Activated B cell treated with CpG ODN at 0.5 μM for 24 hours (primary cell): ENCODE data around the gene REV3L. TPM values are rescaled to one million over a fixed set of nuclear protein-coding genes. Genes with fewer than 3 reads are reported as not detected.

ENCODE experiments used
- ATAC-seq: fragments of 200-7000 bp; cut with Tn5 transposase; one replicate; pipeline ENCODE4 v1.10.0; 2021; ENCODE audit warnings: low read depth, mild to moderate bottlenecking, moderate library complexity
- CTCF ChIA-PET: fragments of 350-600 bp; sonication (Branson Sonifier 250); formaldehyde crosslinking; loops from one replicate; lab custom pipeline; 2021; ENCODE audit warnings: antibody characterized with exemption; lab: Charles Lee
- POLR2A ChIA-PET: fragments of 350-600 bp; sonication (Branson Sonifier 250); formaldehyde crosslinking; loops from one replicate; lab custom pipeline; 2021; ENCODE audit warnings: antibody characterized with exemption; lab: Charles Lee
- DNase-seq: peaks from one replicate; pipeline ENCODE4 v3.0.0; 2022
- H3K27ac Mint-ChIP-seq: one replicate; pipeline ENCODE4 v1.8.0; 2020; ENCODE audit warnings: mixed read lengths
- H3K27me3 Mint-ChIP-seq: one replicate; pipeline ENCODE4 v1.8.0; 2021; ENCODE audit warnings: mixed read lengths
- H3K36me3 Mint-ChIP-seq: one replicate; pipeline ENCODE4 v1.8.0; 2021; ENCODE audit warnings: low read depth, mixed read lengths
- H3K4me1 Mint-ChIP-seq: one replicate; pipeline ENCODE4 v1.8.0; 2021; ENCODE audit warnings: mixed read lengths
- H3K4me3 Mint-ChIP-seq: one replicate; pipeline ENCODE4 v1.8.0; 2020; ENCODE audit warnings: mild to moderate bottlenecking, mixed read lengths
- H3K9me3 Mint-ChIP-seq: one replicate; pipeline ENCODE4 v1.8.0; 2020; ENCODE audit warnings: mixed read lengths
- CTCF ChIP-seq: fragments of 200-600 bp; IDR thresholded peaks from one replicate; pipeline ENCODE4 v1.8.0; 2022; ENCODE audit warnings: antibody characterized with exemption, mild to moderate bottlenecking
- intact Hi-C: fragments of 100-400 bp; cut with micrococcal nuclease; formaldehyde crosslinking; loops from one replicate; pipeline ENCODE4 v1.15.1; 2024
- total RNA-seq: library from RNA; stranded (reverse); gene quantifications from 2 replicates; pipeline ENCODE4 v1.2.3, GENCODE V29; 2022

The REV3L gene
- total RNA-seq, 1 donor from 2014 or later: 20.0 TPM

GRCh38 chr6:111524735-111525134 lies 41.7 kb upstream of the REV3L start:
- no peak for TF ChIP-seq CTCF
- Mint-ChIP-seq H3K9me3 (no peaks in the 10 kb centered on the region), H3K27ac (no peak overlapping the region), H3K4me1 (peaks cover 6% of the 10 kb centered on the region), H3K27me3 (no peaks in the 10 kb centered on the region), H3K36me3 (no peaks in the 10 kb centered on the region), H3K4me3 (no peak overlapping the region)
- no peak for DNase-seq
- ATAC-seq: no peak
- POLR2A ChIA-PET: no interaction called here
- intact Hi-C loops: no loop called here
- CTCF ChIA-PET: no interaction called here

GRCh38 chr6:111524252-111524651 lies 41.2 kb upstream of the REV3L start:
- Mint-ChIP-seq H3K27ac (no peak overlapping the region), H3K27me3 (no peaks in the 10 kb centered on the region), H3K9me3 (no peaks in the 10 kb centered on the region), H3K4me3 (no peak overlapping the region), H3K4me1 (peaks cover 6% of the 10 kb centered on the region), H3K36me3 (no peaks in the 10 kb centered on the region)
- DNase-seq (no peak), ATAC-seq (no peak)
- CTCF ChIA-PET: no interaction called here
- POLR2A ChIA-PET: no interaction called here
- intact Hi-C loops: no loop called here
- TF ChIP-seq CTCF: no peak

GRCh38 chr6:111523484-111524167 lies 40.6 kb upstream of the REV3L start:
- H3K27me3 Mint-ChIP-seq: no peaks in the 10 kb centered on the region
- H3K4me1 Mint-ChIP-seq: peaks cover 6% of the 10 kb centered on the region
- intact Hi-C loops: no loop called here
- H3K27ac Mint-ChIP-seq: no peak overlapping the region
- no peaks in the 10 kb centered on the region for H3K9me3 Mint-ChIP-seq
- CTCF ChIA-PET: no interaction called here
- POLR2A ChIA-PET: no interaction called here
- no peak for DNase-seq
- no peak overlapping the region for H3K4me3 Mint-ChIP-seq
- no peak for ATAC-seq
- H3K36me3 Mint-ChIP-seq: no peaks in the 10 kb centered on the region
- TF ChIP-seq CTCF: no peak

- intact Hi-C loops: no loop called here
- DNase-seq: no peak
- CTCF ChIA-PET: no interaction called here
Measured at GRCh38 chr6:111522393-111523020, 39.5 kb upstream of the REV3L start.

More at GRCh38 chr6:111522393-111523020, 39.5 kb upstream of the REV3L start:
- peaks cover 6% of the 10 kb centered on the region for H3K4me1 Mint-ChIP-seq
- H3K36me3 Mint-ChIP-seq: no peaks in the 10 kb centered on the region
- no peaks in the 10 kb centered on the region for H3K9me3 Mint-ChIP-seq
- POLR2A ChIA-PET: no interaction called here
- H3K27me3 Mint-ChIP-seq: no peaks in the 10 kb centered on the region
- no peak for ATAC-seq
- H3K27ac Mint-ChIP-seq: no peak overlapping the region
- no peak for TF ChIP-seq CTCF
- H3K4me3 Mint-ChIP-seq: no peak overlapping the region
